Measurements from ENCODE around the gene SPTBN1.

SPTBN1 gene

DNA sequence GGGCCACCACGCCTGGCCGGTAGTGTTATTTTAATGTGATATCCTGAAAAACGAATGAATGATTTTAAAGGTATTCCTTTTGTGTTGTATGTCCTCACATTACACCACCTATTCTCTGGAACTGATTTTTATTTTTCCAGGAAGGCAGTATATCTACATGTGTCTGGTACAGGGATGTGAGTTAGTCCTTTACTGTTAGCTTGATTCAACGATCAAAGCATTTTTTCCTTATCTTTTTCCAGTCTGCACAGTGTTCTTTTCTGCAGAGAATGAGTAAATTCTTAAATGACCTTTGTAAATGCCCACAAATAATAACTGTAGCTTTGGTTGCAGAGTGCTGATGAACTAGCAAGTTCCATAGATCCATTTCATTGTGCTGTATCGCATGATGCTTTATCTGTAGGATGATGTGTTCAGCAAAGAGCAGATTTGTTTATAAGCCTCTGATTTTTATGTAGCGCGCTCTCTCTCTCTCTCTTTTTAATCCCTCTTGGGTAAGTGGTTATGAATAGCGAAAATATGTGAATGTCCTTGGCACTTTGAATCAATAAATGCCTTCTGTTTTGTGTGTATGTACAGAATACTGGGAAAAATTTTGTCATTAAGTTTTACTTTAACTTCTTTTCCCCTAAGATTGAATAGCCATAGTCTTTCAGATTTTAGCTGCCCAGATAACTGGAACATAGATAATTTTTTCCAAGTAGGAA, 184.9 kb downstream of the SPTBN1 start:
- no peak overlapping the region for H3K4me3 ChIP-seq (ENCODE audit: low read length, poor library complexity, severe bottlenecking)
- H3K4me2 ChIP-seq (ENCODE audit: low read depth, low read length, poor library complexity, severe bottlenecking): no peak overlapping the region
- peaks cover 17% of the 10 kb centered on the region for H4K20me1 ChIP-seq (ENCODE audit: insufficient read depth, low read length, poor library complexity, severe bottlenecking)
- no peaks in the 10 kb centered on the region for H3K4me1 ChIP-seq (ENCODE audit: insufficient read depth, low read length, poor library complexity, severe bottlenecking)
- no peaks in the 10 kb centered on the region for H3K9me3 ChIP-seq (ENCODE audit: insufficient read depth, low read depth, low read length)
- no peaks in the 10 kb centered on the region for H3K79me2 ChIP-seq (ENCODE audit: insufficient read depth, low read length)
- H2AFZ ChIP-seq (ENCODE audit: low read length): no peak overlapping the region
- TF ChIP-seq, protein P1, sequence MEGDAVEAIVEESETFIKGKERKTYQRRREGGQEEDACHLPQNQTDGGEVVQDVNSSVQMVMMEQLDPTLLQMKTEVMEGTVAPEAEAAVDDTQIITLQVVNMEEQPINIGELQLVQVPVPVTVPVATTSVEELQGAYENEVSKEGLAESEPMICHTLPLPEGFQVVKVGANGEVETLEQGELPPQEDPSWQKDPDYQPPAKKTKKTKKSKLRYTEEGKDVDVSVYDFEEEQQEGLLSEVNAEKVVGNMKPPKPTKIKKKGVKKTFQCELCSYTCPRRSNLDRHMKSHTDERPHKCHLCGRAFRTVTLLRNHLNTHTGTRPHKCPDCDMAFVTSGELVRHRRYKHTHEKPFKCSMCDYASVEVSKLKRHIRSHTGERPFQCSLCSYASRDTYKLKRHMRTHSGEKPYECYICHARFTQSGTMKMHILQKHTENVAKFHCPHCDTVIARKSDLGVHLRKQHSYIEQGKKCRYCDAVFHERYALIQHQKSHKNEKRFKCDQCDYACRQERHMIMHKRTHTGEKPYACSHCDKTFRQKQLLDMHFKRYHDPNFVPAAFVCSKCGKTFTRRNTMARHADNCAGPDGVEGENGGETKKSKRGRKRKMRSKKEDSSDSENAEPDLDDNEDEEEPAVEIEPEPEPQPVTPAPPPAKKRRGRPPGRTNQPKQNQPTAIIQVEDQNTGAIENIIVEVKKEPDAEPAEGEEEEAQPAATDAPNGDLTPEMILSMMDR (conservative IDR thresholded peaks at IDR 0.05; ENCODE audit: low read length): no peak
- no peak for TF ChIP-seq EZH2phosphoT487 (IDR thresholded peaks at IDR 0.05; ENCODE audit: borderline replicate concordance)
- H3K9me2 ChIP-seq (replicated peaks; ENCODE audit: low read depth, low read length): no peaks in the 10 kb centered on the region
- H3F3A ChIP-seq (ENCODE audit: low read depth): no peaks in the 10 kb centered on the region
- peaks cover 96% of the 10 kb centered on the region for H3K36me3 ChIP-seq (ENCODE audit: insufficient read depth, low read length)
- no peak overlapping the region for H3K9ac ChIP-seq (ENCODE audit: low read depth, low read length, poor library complexity, severe bottlenecking)
- no peaks in the 10 kb centered on the region for H3K27me3 ChIP-seq (ENCODE audit: insufficient read depth, low read length, poor library complexity, severe bottlenecking)

DNA sequence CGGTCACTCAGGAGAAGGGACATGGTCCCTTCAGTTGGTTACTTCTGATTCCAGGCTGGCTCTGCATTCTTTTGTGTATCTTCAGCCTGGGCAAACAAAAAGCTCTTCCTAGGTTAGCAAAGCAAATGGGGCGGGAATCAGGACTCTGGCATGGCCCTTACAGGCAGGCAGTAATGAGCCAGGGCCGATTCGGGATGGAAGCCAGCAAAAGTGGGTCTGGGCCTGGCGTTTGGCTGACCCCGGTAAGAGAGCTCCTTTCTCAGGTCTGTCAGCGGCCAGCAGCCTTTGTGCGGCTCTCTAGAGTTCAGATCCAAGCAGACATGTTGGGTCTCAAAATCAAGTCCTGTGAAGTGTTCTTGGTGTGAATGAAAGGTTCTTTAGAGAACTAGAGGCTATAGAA, 185.9 kb downstream of the SPTBN1 start:
- H3K9me3 ChIP-seq (ENCODE audit: insufficient read depth, low read depth, low read length): no peaks in the 10 kb centered on the region
- H2AFZ ChIP-seq (ENCODE audit: low read length): no peak overlapping the region
- H3K9ac ChIP-seq (ENCODE audit: low read depth, low read length, poor library complexity, severe bottlenecking): no peak overlapping the region
- TF ChIP-seq, protein P1 (conservative IDR thresholded peaks at IDR 0.05; ENCODE audit: low read length): no peak
- TF ChIP-seq EZH2phosphoT487 (IDR thresholded peaks at IDR 0.05; ENCODE audit: borderline replicate concordance): no peak
- no peaks in the 10 kb centered on the region for H3F3A ChIP-seq (ENCODE audit: low read depth)
- no peak overlapping the region for H3K4me2 ChIP-seq (ENCODE audit: low read depth, low read length, poor library complexity, severe bottlenecking)
- no peaks in the 10 kb centered on the region for H3K9me2 ChIP-seq (replicated peaks; ENCODE audit: low read depth, low read length)
- H3K27me3 ChIP-seq (ENCODE audit: insufficient read depth, low read length, poor library complexity, severe bottlenecking): no peaks in the 10 kb centered on the region
- no peak overlapping the region for H3K4me3 ChIP-seq (ENCODE audit: low read length, poor library complexity, severe bottlenecking)
- peaks cover 17% of the 10 kb centered on the region for H4K20me1 ChIP-seq (ENCODE audit: insufficient read depth, low read length, poor library complexity, severe bottlenecking)
- no peaks in the 10 kb centered on the region for H3K4me1 ChIP-seq (ENCODE audit: insufficient read depth, low read length, poor library complexity, severe bottlenecking)
- H3K79me2 ChIP-seq (ENCODE audit: insufficient read depth, low read length): no peaks in the 10 kb centered on the region
- H3K36me3 ChIP-seq (ENCODE audit: insufficient read depth, low read length): peaks cover 99% of the 10 kb centered on the region

- H3K9ac ChIP-seq (ENCODE audit: low read depth, low read length, poor library complexity, severe bottlenecking): no peak overlapping the region
- no peaks in the 10 kb centered on the region for H3K9me2 ChIP-seq (replicated peaks; ENCODE audit: low read depth, low read length)
- no peaks in the 10 kb centered on the region for H3F3A ChIP-seq (ENCODE audit: low read depth)
- no peaks in the 10 kb centered on the region for H3K79me2 ChIP-seq (ENCODE audit: insufficient read depth, low read length)
- peaks cover 99% of the 10 kb centered on the region for H3K36me3 ChIP-seq (ENCODE audit: insufficient read depth, low read length)
- TF ChIP-seq, protein P1 (conservative IDR thresholded peaks at IDR 0.05; ENCODE audit: low read length): no peak
- TF ChIP-seq EZH2phosphoT487 (IDR thresholded peaks at IDR 0.05; ENCODE audit: borderline replicate concordance): no peak
- H2AFZ ChIP-seq (ENCODE audit: low read length): no peak overlapping the region
- peaks cover 17% of the 10 kb centered on the region for H4K20me1 ChIP-seq (ENCODE audit: insufficient read depth, low read length, poor library complexity, severe bottlenecking)
- H3K4me1 ChIP-seq (ENCODE audit: insufficient read depth, low read length, poor library complexity, severe bottlenecking): no peaks in the 10 kb centered on the region
- H3K27me3 ChIP-seq (ENCODE audit: insufficient read depth, low read length, poor library complexity, severe bottlenecking): no peaks in the 10 kb centered on the region
- no peaks in the 10 kb centered on the region for H3K9me3 ChIP-seq (ENCODE audit: insufficient read depth, low read depth, low read length)
- no peak overlapping the region for H3K4me3 ChIP-seq (ENCODE audit: low read length, poor library complexity, severe bottlenecking)
- no peak overlapping the region for H3K4me2 ChIP-seq (ENCODE audit: low read depth, low read length, poor library complexity, severe bottlenecking)
Measured at GRCh38 chr2:54642677-54643430, 186.7 kb downstream of the SPTBN1 start.
